Mesothelial cell of epicardium (in vitro differentiated cells): ENCODE data around the gene EVC. TPM values are rescaled to one million over a fixed set of nuclear protein-coding genes. Genes with fewer than 3 reads are reported as not detected.

Source experiments
- DNase-seq, 2 experiments: peaks; one replicate each; pipeline ENCODE4 v3.0.0; 2021; ENCODE audit warnings: low spot score in 2 of 2; ENCODE audit not compliant: unreplicated experiment in 2 of 2
- H3K27ac Mint-ChIP-seq: 2 replicates; pipeline ENCODE4 v1.8.0; 2021; ENCODE audit warnings: mixed read lengths
- H3K27me3 Mint-ChIP-seq: 2 replicates; pipeline ENCODE4 v1.8.0; 2021; ENCODE audit warnings: low read depth, mixed read lengths
- H3K36me3 Mint-ChIP-seq: 2 replicates; pipeline ENCODE4 v1.8.0; 2021; ENCODE audit warnings: mixed read lengths
- H3K4me1 Mint-ChIP-seq: 2 replicates; pipeline ENCODE4 v1.8.0; 2021; ENCODE audit warnings: mixed read lengths
- H3K4me3 Mint-ChIP-seq: 2 replicates; pipeline ENCODE4 v1.8.0; 2021; ENCODE audit warnings: mild to moderate bottlenecking, moderate library complexity, mixed read lengths
- H3K9me3 Mint-ChIP-seq: 2 replicates; pipeline ENCODE4 v1.8.0; 2021; ENCODE audit warnings: mixed read lengths
- total RNA-seq: library from RNA; stranded (reverse); gene quantifications from 3 replicates; pipeline ENCODE4 v1.2.1, GENCODE V29; 2021
- TF ChIP-seq, protein P1 (sequence below): fragments of 200-600 bp; sonication (generic); IDR thresholded peaks from one replicate; pipeline ENCODE4 v1.5.0; 2021; ENCODE audit warnings: antibody characterized with exemption; ENCODE audit not compliant: unreplicated experiment

EVC gene
- total RNA-seq, 1 donor from 2014 or later: 51.4 TPM

DNA sequence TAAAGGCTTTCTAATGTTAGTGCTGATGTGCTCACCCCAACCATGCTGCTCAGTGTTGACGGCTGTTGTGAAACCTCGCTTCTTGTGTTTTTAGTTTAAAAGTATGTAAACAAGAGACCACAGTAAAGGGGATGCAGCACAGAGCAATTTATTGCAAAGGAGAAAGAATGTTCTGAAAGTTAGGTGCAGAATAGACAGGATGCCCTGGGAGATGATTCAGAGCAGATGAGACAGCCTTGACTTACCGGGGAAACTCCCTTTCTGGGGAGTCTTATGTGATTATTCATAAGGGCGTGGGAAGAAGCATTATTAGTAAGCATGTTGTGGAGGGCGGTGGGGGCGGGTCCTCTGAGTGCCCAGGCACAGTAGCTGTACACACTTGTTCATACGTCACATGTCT, 47.7 kb downstream of the EVC start:
- Mint-ChIP-seq H3K27me3 (no peaks in the 10 kb centered on the region), H3K27ac (no peak overlapping the region), H3K4me1 (no peaks in the 10 kb centered on the region), H3K4me3 (no peak overlapping the region), H3K9me3 (no peaks in the 10 kb centered on the region), H3K36me3 (peaks cover 37% of the 10 kb centered on the region)
- TF ChIP-seq, protein P1, sequence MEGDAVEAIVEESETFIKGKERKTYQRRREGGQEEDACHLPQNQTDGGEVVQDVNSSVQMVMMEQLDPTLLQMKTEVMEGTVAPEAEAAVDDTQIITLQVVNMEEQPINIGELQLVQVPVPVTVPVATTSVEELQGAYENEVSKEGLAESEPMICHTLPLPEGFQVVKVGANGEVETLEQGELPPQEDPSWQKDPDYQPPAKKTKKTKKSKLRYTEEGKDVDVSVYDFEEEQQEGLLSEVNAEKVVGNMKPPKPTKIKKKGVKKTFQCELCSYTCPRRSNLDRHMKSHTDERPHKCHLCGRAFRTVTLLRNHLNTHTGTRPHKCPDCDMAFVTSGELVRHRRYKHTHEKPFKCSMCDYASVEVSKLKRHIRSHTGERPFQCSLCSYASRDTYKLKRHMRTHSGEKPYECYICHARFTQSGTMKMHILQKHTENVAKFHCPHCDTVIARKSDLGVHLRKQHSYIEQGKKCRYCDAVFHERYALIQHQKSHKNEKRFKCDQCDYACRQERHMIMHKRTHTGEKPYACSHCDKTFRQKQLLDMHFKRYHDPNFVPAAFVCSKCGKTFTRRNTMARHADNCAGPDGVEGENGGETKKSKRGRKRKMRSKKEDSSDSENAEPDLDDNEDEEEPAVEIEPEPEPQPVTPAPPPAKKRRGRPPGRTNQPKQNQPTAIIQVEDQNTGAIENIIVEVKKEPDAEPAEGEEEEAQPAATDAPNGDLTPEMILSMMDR: no peak
- DNase-seq: no peak

DNA sequence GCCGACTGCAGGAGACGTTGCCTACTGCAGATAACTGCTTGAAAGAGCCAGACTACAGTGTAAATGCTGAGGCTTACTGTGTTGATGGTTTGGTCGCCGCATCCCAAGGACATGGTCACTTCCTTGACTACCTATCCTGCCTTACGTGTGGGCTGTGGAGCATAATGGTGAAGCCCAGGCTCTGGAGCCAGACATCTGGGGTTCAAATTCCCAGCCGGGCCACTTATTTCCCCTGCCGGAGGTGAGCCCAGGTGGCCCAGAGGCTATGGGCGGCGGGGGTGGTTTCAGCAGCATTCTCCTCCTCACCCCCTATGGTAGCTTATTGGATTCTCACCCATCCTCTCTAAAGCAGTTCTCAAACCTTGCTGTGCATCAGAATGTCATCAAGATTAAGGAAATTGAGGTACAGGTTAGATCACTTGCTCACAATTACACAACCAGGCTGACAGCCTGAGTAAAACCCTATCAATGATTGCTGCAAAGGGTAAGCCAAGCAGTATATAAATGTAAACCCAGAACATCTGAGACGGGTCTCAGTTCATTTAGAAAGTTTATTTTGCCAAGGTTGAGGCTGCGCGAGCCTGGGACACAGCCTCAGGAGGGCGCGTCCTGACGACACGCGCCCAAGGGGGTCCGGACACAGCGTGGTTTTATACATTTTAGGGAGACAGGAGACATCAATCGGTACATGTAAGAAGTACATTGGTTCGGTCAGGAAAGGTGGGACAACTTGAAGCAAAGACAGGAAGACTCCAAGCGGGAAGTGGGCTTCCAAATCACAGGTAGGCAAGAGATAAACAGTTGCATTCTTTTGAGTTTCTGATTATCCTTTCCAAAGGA, 48.5 kb downstream of the EVC start:
- Mint-ChIP-seq H3K27ac (no peak overlapping the region), H3K36me3 (peaks cover 33% of the 10 kb centered on the region), H3K9me3 (no peaks in the 10 kb centered on the region), H3K4me3 (no peak overlapping the region), H3K27me3 (no peaks in the 10 kb centered on the region), H3K4me1 (no peaks in the 10 kb centered on the region)
- no peak for DNase-seq
- TF ChIP-seq, protein P1: no peak

DNA sequence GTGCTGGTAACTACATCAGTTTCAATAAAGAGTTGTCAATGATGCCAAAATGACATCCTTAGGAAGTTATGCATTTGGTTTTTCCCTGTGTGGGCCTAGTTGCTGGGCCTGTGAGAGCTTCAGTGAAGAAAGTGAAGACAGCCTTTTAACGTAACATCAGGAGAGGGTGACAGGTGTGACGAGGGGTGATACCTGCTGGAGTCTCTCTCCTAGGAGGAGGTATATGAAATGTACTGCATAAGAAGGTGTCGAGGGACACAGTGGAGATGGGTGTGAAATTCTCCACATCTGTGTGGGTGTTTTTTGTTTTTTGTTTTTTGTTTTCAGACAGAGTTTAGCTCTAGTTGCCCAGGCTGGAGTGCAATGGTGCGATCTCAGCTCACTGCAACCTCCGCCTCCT, 49.2 kb downstream of the EVC start:
- H3K4me1 Mint-ChIP-seq: no peaks in the 10 kb centered on the region
- H3K36me3 Mint-ChIP-seq: peaks cover 29% of the 10 kb centered on the region
- no peak for DNase-seq
- H3K27me3 Mint-ChIP-seq: no peaks in the 10 kb centered on the region
- no peaks in the 10 kb centered on the region for H3K9me3 Mint-ChIP-seq
- TF ChIP-seq, protein P1: no peak
- no peak overlapping the region for H3K27ac Mint-ChIP-seq
- no peak overlapping the region for H3K4me3 Mint-ChIP-seq

GRCh38 chr4:5760936-5761480, 50.0 kb downstream of the EVC start:
- Mint-ChIP-seq H3K4me3 (no peak overlapping the region), H3K9me3 (no peaks in the 10 kb centered on the region), H3K36me3 (peaks cover 24% of the 10 kb centered on the region), H3K4me1 (no peaks in the 10 kb centered on the region), H3K27ac (no peak overlapping the region), H3K27me3 (no peaks in the 10 kb centered on the region)
- DNase-seq: no peak
- TF ChIP-seq, protein P1: no peak

- Mint-ChIP-seq H3K4me1 (peaks cover 7% of the 10 kb centered on the region), H3K27ac (no peak overlapping the region), H3K4me3 (no peak overlapping the region), H3K36me3 (peaks cover 54% of the 10 kb centered on the region), H3K9me3 (peaks cover 11% of the 10 kb centered on the region), H3K27me3 (no peaks in the 10 kb centered on the region)
- DNase-seq: peak in 1 of 2 experiments; percentile 29
- TF ChIP-seq, protein P1: no peak
Measured at GRCh38 chr4:5770051-5770450, 59.0 kb downstream of the EVC start.
